Measurements from ENCODE around the gene TSC22D3.

Gene TSC22D3

GRCh38 chrX:107760304-107761077 lies 15.1 kb downstream of the TSC22D3 start:
- DNase-seq (ENCODE audit: low read depth): no peak

GRCh38 chrX:107758231-107758766 lies 17.3 kb downstream of the TSC22D3 start:
- no peak for DNase-seq (ENCODE audit: low read depth)

GRCh38 chrX:107755721-107756120 lies 19.9 kb downstream of the TSC22D3 start:
- no peak for DNase-seq (ENCODE audit: low read depth)

GRCh38 chrX:107753187-107753586 lies 22.4 kb downstream of the TSC22D3 start:
- no peak for DNase-seq (ENCODE audit: low read depth)

GRCh38 chrX:107752714-107753113 lies 22.9 kb downstream of the TSC22D3 start:
- no peak for DNase-seq (ENCODE audit: low read depth)

GRCh38 chrX:107752043-107752442 lies 23.5 kb downstream of the TSC22D3 start:
- DNase-seq (ENCODE audit: low read depth): no peak

- DNase-seq (ENCODE audit: low read depth): no peak
Measured at GRCh38 chrX:107750861-107751445, 24.6 kb downstream of the TSC22D3 start.

GRCh38 chrX:107750263-107750662 lies 25.3 kb downstream of the TSC22D3 start:
- no peak for DNase-seq (ENCODE audit: low read depth)

- no peak for DNase-seq (ENCODE audit: low read depth)
Measured at GRCh38 chrX:107748506-107748905, 27.1 kb downstream of the TSC22D3 start.

GRCh38 chrX:107747596-107748161 lies 27.9 kb downstream of the TSC22D3 start:
- DNase-seq (ENCODE audit: low read depth): no peak

- no peak for DNase-seq (ENCODE audit: low read depth)
Measured at GRCh38 chrX:107744868-107745267, 30.7 kb downstream of the TSC22D3 start.

GRCh38 chrX:107743995-107744394 lies 31.6 kb downstream of the TSC22D3 start:
- DNase-seq (ENCODE audit: low read depth): no peak

- no peak for DNase-seq (ENCODE audit: low read depth)
Measured at GRCh38 chrX:107742700-107743191, 32.8 kb downstream of the TSC22D3 start.

GRCh38 chrX:107741404-107741790 lies 34.2 kb downstream of the TSC22D3 start:
- DNase-seq (ENCODE audit: low read depth): no peak

GRCh38 chrX:107739541-107739940 lies 36.0 kb downstream of the TSC22D3 start:
- DNase-seq (ENCODE audit: low read depth): no peak

GRCh38 chrX:107738768-107739167 lies 36.8 kb downstream of the TSC22D3 start:
- DNase-seq (ENCODE audit: low read depth): no peak

GRCh38 chrX:107738272-107738671 lies 37.3 kb downstream of the TSC22D3 start:
- no peak for DNase-seq (ENCODE audit: low read depth)

- no peak for DNase-seq (ENCODE audit: low read depth)
Measured at GRCh38 chrX:107736781-107737531, 38.6 kb downstream of the TSC22D3 start.

GRCh38 chrX:107734646-107735045 lies 40.9 kb downstream of the TSC22D3 start:
- no peak for DNase-seq (ENCODE audit: low read depth)

- no peak for DNase-seq (ENCODE audit: low read depth)
Measured at GRCh38 chrX:107733686-107734085, 41.9 kb downstream of the TSC22D3 start.

- DNase-seq (ENCODE audit: low read depth): no peak
Measured at GRCh38 chrX:107731831-107732502, 43.6 kb downstream of the TSC22D3 start.

Measured in activated T-cell treated with anti-CD3 and anti-CD28 coated beads for 48 hours (primary cell).